Lung (tissue), 12 donors: ENCODE measurements around the gene SYCE3. TPM values are rescaled to one million over a fixed set of nuclear protein-coding genes. Genes with fewer than 3 reads are reported as not detected.
A peak's percentile ranks its signal among the peaks of the same experiment; 100 is the strongest.

Experiments used
- ATAC-seq: fragments of 200-7000 bp; cut with Tn5 transposase; one replicate; pipeline ENCODE4 v1.9.1; 2020; ENCODE audit warnings: moderate number of reproducible peaks; ENCODE audit not compliant: insufficient read depth, low FRiP score
- DNase-seq, 3 donors: peaks; one replicate each; pipeline ENCODE4 v3.0.0-alpha.2; 2013 to 2017
- H3K27ac ChIP-seq, 2 donors: one replicate each; pipeline ENCODE4 v1.5.1; 2013; ENCODE audit warnings: mild to moderate bottlenecking in 2 of 2, moderate library complexity in 2 of 2, control low read depth in 1 of 2, inconsistent platforms in 1 of 2, low read depth in 1 of 2, low read length in 1 of 2
- H3K27me3 ChIP-seq, 3 donors: one replicate each; pipeline ENCODE4 v1.5.1; 2013; ENCODE audit warnings: low read length in 2 of 3; ENCODE audit not compliant: control insufficient read depth in 3 of 3, insufficient read depth in 3 of 3
- H3K36me3 ChIP-seq, 4 donors: one replicate each; pipeline ENCODE4 v1.5.1; 2013; ENCODE audit warnings: low read length in 4 of 4, mild to moderate bottlenecking in 1 of 4, moderate library complexity in 1 of 4; ENCODE audit not compliant: control insufficient read depth in 4 of 4, insufficient read depth in 4 of 4
- H3K4me1 ChIP-seq, 5 donors: one replicate each; pipeline ENCODE4 v1.5.1; 2013; ENCODE audit warnings: low read length in 5 of 5, mild to moderate bottlenecking in 2 of 5, moderate library complexity in 1 of 5; ENCODE audit not compliant: control insufficient read depth in 5 of 5, insufficient read depth in 5 of 5
- H3K4me3 ChIP-seq: one replicate; pipeline ENCODE4 v1.5.1; 2013; ENCODE audit warnings: mild to moderate bottlenecking, control low read depth, moderate library complexity
- H3K9ac ChIP-seq, 2 donors: one replicate each; pipeline ENCODE4 v1.5.1; 2013; ENCODE audit warnings: low read length in 2 of 2, control low read depth in 1 of 2; ENCODE audit not compliant: insufficient read depth in 1 of 2
- H3K9me3 ChIP-seq, 4 donors: one replicate each; pipeline ENCODE4 v1.5.1; 2013; ENCODE audit warnings: low read length in 3 of 4, mild to moderate bottlenecking in 1 of 4, moderate library complexity in 1 of 4; ENCODE audit not compliant: control insufficient read depth in 4 of 4, insufficient read depth in 3 of 4
- CTCF ChIP-seq: IDR thresholded peaks from 2 replicates; pipeline ENCODE4 v1.5.1; 2012; ENCODE audit warnings: mild to moderate bottlenecking; ENCODE audit errors: control extremely low read depth, extremely low read depth
- WGBS, 2 donors: extraction: QIAGEN DNeasy Blood & Tissue Kit; methylation state at CpG; one replicate each; pipeline ENCODE4 v1.1.7; 2013; 5-methylcytosine and 5-hydroxymethylcytosine counted together
- polyA plus RNA-seq, 2 donors: library from polyadenylated mRNA; stranded (reverse); fragments of 200-250 nt; gene quantifications; one replicate each; pipeline ENCODE4 v1.2.1, GENCODE V29; 2013
- total RNA-seq, 2 donors: library from RNA; depleted of rRNA in 1 of 2; stranded (reverse); fragments of >200 nt in 1 of 2; gene quantifications; one replicate each; pipeline ENCODE4 v1.2.1, GENCODE V29; 2014 to 2021
- donor health status: control.
- donor health status: control.
- donor health status: Bipolar disorder and iron deficiency.
- donor health status: healthy.
- donor health status: DM: yes; HTN: yes; CAD: no.

Gene SYCE3
- total and polyA plus RNA-seq, 4 donors: 1.1 to 1.7 TPM; not detected in 2

GRCh38 chr22:50523458-50523805, 39.3 kb downstream of the SYCE3 start:
- H3K27ac ChIP-seq: no peak overlapping the region
- H3K4me1 ChIP-seq: peaks cover 0 to 16% (median 8%) of the 10 kb centered on the region in 5 donors
- no peak overlapping the region for H3K4me3 ChIP-seq
- TF ChIP-seq CTCF: no peak
- DNase-seq (no peak), ATAC-seq (no peak)
- 94 to 95% methylated on average over 16 of the region's 16 CpGs for WGBS, 2 donors
- H3K27me3 ChIP-seq: peaks cover 0 to under 1% (median 0%) of the 10 kb centered on the region in 3 donors
- no peaks in the 10 kb centered on the region for H3K9me3 ChIP-seq
- no peak overlapping the region for H3K9ac ChIP-seq
- H3K36me3 ChIP-seq: peaks cover 0 to 38% (median 20%) of the 10 kb centered on the region in 4 donors

GRCh38 chr22:50522806-50523438, 39.8 kb downstream of the SYCE3 start:
- no peaks in the 10 kb centered on the region for H3K27me3 ChIP-seq
- TF ChIP-seq CTCF: no peak
- H3K36me3 ChIP-seq: peaks cover 0 to 43% (median 23%) of the 10 kb centered on the region in 4 donors
- peaks cover 0 to 16% (median 8%) of the 10 kb centered on the region in 5 donors for H3K4me1 ChIP-seq
- H3K27ac ChIP-seq: no peak overlapping the region
- DNase-seq: peak in 1 of 3 donors; percentile 4
- H3K9ac ChIP-seq: no peak overlapping the region
- 91 to 92% methylated on average over 22 of the region's 22 CpGs for WGBS, 2 donors
- no peak for ATAC-seq
- H3K9me3 ChIP-seq: no peaks in the 10 kb centered on the region
- H3K4me3 ChIP-seq: no peak overlapping the region

- ATAC-seq: no peak
- H3K9ac ChIP-seq: no peak overlapping the region
Measured at GRCh38 chr22:50522208-50522805, 40.4 kb downstream of the SYCE3 start.

More at GRCh38 chr22:50522208-50522805, 40.4 kb downstream of the SYCE3 start:
- no peak overlapping the region for H3K4me3 ChIP-seq
- H3K9me3 ChIP-seq: no peaks in the 10 kb centered on the region
- no peak for TF ChIP-seq CTCF
- peaks cover 0 to 16% (median 8%) of the 10 kb centered on the region in 5 donors for H3K4me1 ChIP-seq
- no peak overlapping the region for H3K27ac ChIP-seq
- 95 to 96% methylated on average over 14 to 15 of the region's 15 CpGs for WGBS, 2 donors
- H3K36me3 ChIP-seq: peaks cover 0 to 50% (median 25%) of the 10 kb centered on the region in 4 donors
- H3K27me3 ChIP-seq: no peaks in the 10 kb centered on the region
- peak in 1 of 3 donors; percentile 2 for DNase-seq
